HepG2 (cell line): ENCODE data around the gene MAPK8IP1. TPM values are rescaled to one million over a fixed set of nuclear protein-coding genes. Genes with fewer than 3 reads are reported as not detected.

ENCODE experiments used
- BRD4 ChIP-seq: sonication (generic); formaldehyde crosslinking; IDR thresholded peaks from 2 replicates; pipeline ENCODE4 v1.4.0; 2020; ENCODE audit warnings: missing genetic modification reagents
- EP300 ChIP-seq, 3 experiments: sonication (generic) in 1 of 3; formaldehyde crosslinking in 1 of 3; IDR thresholded peaks; 2 replicates each; pipeline versions ENCODE4 v1.5.1 to v1.6.1; 2011 to 2020; ENCODE audit warnings: low read depth in 2 of 3, low read length in 2 of 3, borderline replicate concordance in 1 of 3, improper control_type of control experiment in 1 of 3, mild to moderate bottlenecking in 1 of 3, missing genetic modification reagents in 1 of 3, moderate library complexity in 1 of 3
- FOXK1 ChIP-seq: sonication (generic); formaldehyde crosslinking; IDR thresholded peaks from 2 replicates; pipeline ENCODE4 v1.4.0; 2020; ENCODE audit warnings: low read depth, missing genetic modification reagents, borderline replicate concordance
- GATAD1 ChIP-seq: IDR thresholded peaks from 2 replicates; pipeline ENCODE4 v1.6.1; 2016; ENCODE audit warnings: missing genetic modification reagents, missing compliant biosample characterization
- HMGXB3 ChIP-seq: sonication (generic); formaldehyde crosslinking; IDR thresholded peaks from 2 replicates; pipeline ENCODE4 v1.4.0; 2020; ENCODE audit warnings: missing genetic modification reagents, borderline replicate concordance
- HMGXB4 ChIP-seq, 2 experiments: sonication (generic) in 1 of 2; formaldehyde crosslinking in 1 of 2; IDR thresholded peaks; 2 replicates each; pipeline versions ENCODE4 v1.4.0 to v1.6.1; 2018 to 2020; ENCODE audit warnings: missing genetic modification reagents in 2 of 2, borderline replicate concordance in 1 of 2, low read depth in 1 of 2, mild to moderate bottlenecking in 1 of 2, missing biosample characterization in 1 of 2
- HNF4A ChIP-seq: sonication (generic); formaldehyde crosslinking; IDR thresholded peaks from 2 replicates; pipeline ENCODE4 v1.4.0; 2020; ENCODE audit warnings: missing genetic modification reagents
- KDM1A ChIP-seq: IDR thresholded peaks from 2 replicates; pipeline ENCODE4 v1.6.1; 2016; ENCODE audit warnings: missing compliant biosample characterization
- KLF12 ChIP-seq: sonication (generic); formaldehyde crosslinking; IDR thresholded peaks from 2 replicates; pipeline ENCODE4 v1.4.0; 2020; ENCODE audit warnings: missing genetic modification reagents, borderline replicate concordance
- MBD4 ChIP-seq: IDR thresholded peaks from 2 replicates; pipeline ENCODE4 v1.6.1; 2012; ENCODE audit warnings: low read length, inconsistent platforms, borderline replicate concordance
- SP140L ChIP-seq: sonication (generic); formaldehyde crosslinking; IDR thresholded peaks from 2 replicates; pipeline ENCODE4 v1.4.0; 2020; ENCODE audit warnings: missing genetic modification reagents, borderline replicate concordance
- XRCC5 ChIP-seq: fragments of 200-400 bp; formaldehyde crosslinking; optimal IDR thresholded peaks from 2 replicates; pipeline ENCODE3; 2017; ENCODE audit warnings: mild to moderate bottlenecking, low read length
- ZNF101 ChIP-seq: sonication (generic); formaldehyde crosslinking; IDR thresholded peaks from 2 replicates; pipeline ENCODE4 v1.4.0; 2020; ENCODE audit warnings: mild to moderate bottlenecking, low read depth, missing genetic modification reagents, borderline replicate concordance
- ZNF569 ChIP-seq: sonication (generic); formaldehyde crosslinking; IDR thresholded peaks from 2 replicates; pipeline ENCODE4 v1.5.0; 2020; ENCODE audit warnings: mild to moderate bottlenecking, missing genetic modification reagents, moderate library complexity, borderline replicate concordance
- ZNF644 ChIP-seq: IDR thresholded peaks from 2 replicates; pipeline ENCODE4 v1.6.1; 2016; ENCODE audit warnings: low read depth
- ZNF672 ChIP-seq: sonication (generic); formaldehyde crosslinking; IDR thresholded peaks from 2 replicates; pipeline ENCODE4 v1.8.1; 2022; ENCODE audit warnings: missing genetic modification reagents
- ZNF841 ChIP-seq: sonication (generic); formaldehyde crosslinking; IDR thresholded peaks from 2 replicates; pipeline ENCODE4 v1.8.1; 2023; ENCODE audit warnings: missing genetic modification reagents, borderline replicate concordance
- polyA plus RNA-seq, 8 experiments: library from polyadenylated mRNA; depleted of rRNA in 3 of 8; stranded (reverse) in 7 of 8; unstranded in 1 of 8; fragments of >200 nt; fragmentation: Illumina TruSeq in 4 of 8; extraction: Trizol in 4 of 8; gene quantifications; 2 replicates each; pipeline versions ENCODE4 v1.2.1 to v1.2.3, GENCODE V29; 2011 to 2016; ENCODE audit warnings: low read depth in 4 of 8, missing spikeins in 1 of 8, mixed read lengths in 1 of 8; ENCODE audit not compliant: insufficient read depth in 1 of 8
- total RNA-seq, 5 experiments: library from RNA; depleted of rRNA; stranded (reverse); fragments of >200 nt; fragmentation: Illumina TruSeq; extraction: Trizol; gene quantifications; 2 replicates each; pipeline ENCODE4 v1.2.3, GENCODE V29; 2016; ENCODE audit warnings: low read depth in 1 of 5
- TF ChIP-seq, protein P1 (sequence below): sonication (generic); formaldehyde crosslinking; IDR thresholded peaks from 2 replicates; pipeline ENCODE4 v1.4.0; 2020; ENCODE audit warnings: missing genetic modification reagents
- TF ChIP-seq, protein P2 (sequence below): sonication (generic); formaldehyde crosslinking; IDR thresholded peaks from 2 replicates; pipeline ENCODE4 v1.8.0; 2022; ENCODE audit warnings: missing genetic modification reagents, mild to moderate bottlenecking, borderline replicate concordance

Gene MAPK8IP1
- total and polyA plus RNA-seq, 2 of the 13 experiments (the other 11 are each of a cell fraction or from before 2014, with no cell fraction given), result 2.2 to 4.2 TPM

- TF ChIP-seq GATAD1 (CRISPR knock-in tag), result peak; percentile 68
- TF ChIP-seq ZNF672 (CRISPR knock-in tag), result no peak; the same call in 1 of the 2 replicates
- TF ChIP-seq SP140L, result no peak
- TF ChIP-seq BRD4, result peak; percentile 65; the same call in 1 of the 2 replicates
- TF ChIP-seq HNF4A (CRISPR knock-in tag), result peak; percentile 27; the same call in 1 of the 2 replicates
- no peak for TF ChIP-seq EP300 (IDR thresholded peaks at IDR 0.05; ENCODE audit: low read depth in 2 of 2, low read length in 2 of 2)
- no peak for TF ChIP-seq EP300 (CRISPR knock-in tag; IDR thresholded peaks at IDR 0.05; ENCODE audit: borderline replicate concordance)
- TF ChIP-seq KLF12, result peak; percentile 69; the same call in 1 of the 2 replicates
- no peak for TF ChIP-seq HMGXB3 (CRISPR knock-in tag)
- no peak for TF ChIP-seq ZNF841
- no peak for TF ChIP-seq ZNF644 (CRISPR knock-in tag)
- no peak for TF ChIP-seq ZNF569 (CRISPR knock-in tag)
- peak; percentile 75; the same call in 1 of the 2 replicates for TF ChIP-seq FOXK1
- TF ChIP-seq HMGXB4 (CRISPR knock-in tag; IDR thresholded peaks at IDR 0.05; ENCODE audit: borderline replicate concordance in 1 of 2, low read depth in 1 of 2), result peak; percentile 58 to 76; a peak in 3 of 4 replicates
- TF ChIP-seq KDM1A, result no peak
- TF ChIP-seq MBD4, result no peak
- no peak for TF ChIP-seq ZNF101 (CRISPR knock-in tag)
- TF ChIP-seq, protein P1, sequence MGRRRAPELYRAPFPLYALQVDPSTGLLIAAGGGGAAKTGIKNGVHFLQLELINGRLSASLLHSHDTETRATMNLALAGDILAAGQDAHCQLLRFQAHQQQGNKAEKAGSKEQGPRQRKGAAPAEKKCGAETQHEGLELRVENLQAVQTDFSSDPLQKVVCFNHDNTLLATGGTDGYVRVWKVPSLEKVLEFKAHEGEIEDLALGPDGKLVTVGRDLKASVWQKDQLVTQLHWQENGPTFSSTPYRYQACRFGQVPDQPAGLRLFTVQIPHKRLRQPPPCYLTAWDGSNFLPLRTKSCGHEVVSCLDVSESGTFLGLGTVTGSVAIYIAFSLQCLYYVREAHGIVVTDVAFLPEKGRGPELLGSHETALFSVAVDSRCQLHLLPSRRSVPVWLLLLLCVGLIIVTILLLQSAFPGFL (CRISPR knock-in tag), result no peak
- TF ChIP-seq, protein P2, sequence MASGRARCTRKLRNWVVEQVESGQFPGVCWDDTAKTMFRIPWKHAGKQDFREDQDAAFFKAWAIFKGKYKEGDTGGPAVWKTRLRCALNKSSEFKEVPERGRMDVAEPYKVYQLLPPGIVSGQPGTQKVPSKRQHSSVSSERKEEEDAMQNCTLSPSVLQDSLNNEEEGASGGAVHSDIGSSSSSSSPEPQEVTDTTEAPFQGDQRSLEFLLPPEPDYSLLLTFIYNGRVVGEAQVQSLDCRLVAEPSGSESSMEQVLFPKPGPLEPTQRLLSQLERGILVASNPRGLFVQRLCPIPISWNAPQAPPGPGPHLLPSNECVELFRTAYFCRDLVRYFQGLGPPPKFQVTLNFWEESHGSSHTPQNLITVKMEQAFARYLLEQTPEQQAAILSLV (CRISPR knock-in tag), result peak; percentile 84
- peak; percentile 17 for TF ChIP-seq XRCC5
These were observed 38.2 kb upstream of the MAPK8IP1 start, which contains the start of gene CRY2 (continued) for GRCh38 chr11:45846974-45847910.
